Measurements from ENCODE around the gene ARID1A.

DNA sequence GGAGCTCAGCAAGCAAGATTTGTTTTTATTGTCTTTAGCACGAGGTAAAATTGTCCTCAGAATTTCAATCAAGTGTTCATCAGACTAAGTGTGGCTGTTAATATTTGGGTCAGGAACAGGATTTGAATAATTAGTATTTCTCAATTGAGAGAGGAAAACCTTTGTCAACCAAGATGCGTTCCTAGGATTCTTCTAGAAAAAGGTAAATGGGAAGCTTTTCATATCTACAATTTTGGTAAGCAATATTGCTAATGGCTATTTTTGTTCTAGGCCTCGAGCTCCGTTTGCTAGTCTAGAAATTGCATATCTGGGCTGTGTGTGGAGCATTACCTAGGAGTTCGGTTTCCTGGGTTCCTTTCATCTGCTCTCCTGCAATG is 87.8 kb downstream of the ARID1A start:
- TF ChIP-seq, protein P1, sequence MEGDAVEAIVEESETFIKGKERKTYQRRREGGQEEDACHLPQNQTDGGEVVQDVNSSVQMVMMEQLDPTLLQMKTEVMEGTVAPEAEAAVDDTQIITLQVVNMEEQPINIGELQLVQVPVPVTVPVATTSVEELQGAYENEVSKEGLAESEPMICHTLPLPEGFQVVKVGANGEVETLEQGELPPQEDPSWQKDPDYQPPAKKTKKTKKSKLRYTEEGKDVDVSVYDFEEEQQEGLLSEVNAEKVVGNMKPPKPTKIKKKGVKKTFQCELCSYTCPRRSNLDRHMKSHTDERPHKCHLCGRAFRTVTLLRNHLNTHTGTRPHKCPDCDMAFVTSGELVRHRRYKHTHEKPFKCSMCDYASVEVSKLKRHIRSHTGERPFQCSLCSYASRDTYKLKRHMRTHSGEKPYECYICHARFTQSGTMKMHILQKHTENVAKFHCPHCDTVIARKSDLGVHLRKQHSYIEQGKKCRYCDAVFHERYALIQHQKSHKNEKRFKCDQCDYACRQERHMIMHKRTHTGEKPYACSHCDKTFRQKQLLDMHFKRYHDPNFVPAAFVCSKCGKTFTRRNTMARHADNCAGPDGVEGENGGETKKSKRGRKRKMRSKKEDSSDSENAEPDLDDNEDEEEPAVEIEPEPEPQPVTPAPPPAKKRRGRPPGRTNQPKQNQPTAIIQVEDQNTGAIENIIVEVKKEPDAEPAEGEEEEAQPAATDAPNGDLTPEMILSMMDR (IDR thresholded peaks at IDR 0.05): no peak
- no peak for TF ChIP-seq POLR2A (IDR thresholded peaks at IDR 0.05)
